NB4 (cell line): ENCODE data around the gene ZNF580.

ENCODE experiments used
- CTCF ChIP-seq: IDR thresholded peaks from one replicate; pipeline ENCODE4 v1.5.1; 2012; ENCODE audit warnings: low read depth, low read length
- MAX ChIP-seq: IDR thresholded peaks from 2 replicates; pipeline ENCODE4 v1.6.1; 2011; ENCODE audit warnings: low read depth, low read length
- POLR2A ChIP-seq: IDR thresholded peaks from 2 replicates; pipeline ENCODE4 v1.6.1; 2011; ENCODE audit warnings: mild to moderate bottlenecking; ENCODE audit not compliant: insufficient read length; ENCODE audit errors: extremely low read depth

- no peak for TF ChIP-seq POLR2A
- TF ChIP-seq CTCF, result no peak
- TF ChIP-seq MAX, result no peak
Observed at GRCh38 chr19:55635856-55636440, 4.9 kb upstream of the ZNF580 start.
